Activated CD4-positive, alpha-beta T cell treated with anti-CD3 and anti-CD28 coated beads for 24 hours (primary cell): ENCODE measurements around the gene ATG12.

ENCODE experiments used
- DNase-seq, 2 donors: peaks; one replicate each; pipeline ENCODE4 v3.0.0-alpha.2; 2020; ENCODE audit warnings: low read depth in 2 of 2

Gene ATG12

GRCh38 chr5:115807654-115808052 lies 33.7 kb downstream of the ATG12 start:
- DNase-seq = no peak

- no peak for DNase-seq
Observed at GRCh38 chr5:115806986-115807653, 34.2 kb downstream of the ATG12 start.

- no peak for DNase-seq
Observed at GRCh38 chr5:115801984-115802383, 39.4 kb downstream of the ATG12 start.

- DNase-seq = no peak
Observed at GRCh38 chr5:115801152-115801551, 40.2 kb downstream of the ATG12 start.

GRCh38 chr5:115800108-115800507 lies 41.3 kb downstream of the ATG12 start:
- DNase-seq = no peak

- no peak for DNase-seq
Observed at GRCh38 chr5:115798252-115798651, 43.1 kb downstream of the ATG12 start.

- no peak for DNase-seq
Observed at GRCh38 chr5:115796656-115797055, 44.7 kb downstream of the ATG12 start.

- no peak for DNase-seq
Observed at GRCh38 chr5:115795700-115796099, 45.7 kb downstream of the ATG12 start.

- DNase-seq = no peak
Observed at GRCh38 chr5:115788440-115788839, 52.9 kb downstream of the ATG12 start.

GRCh38 chr5:115787426-115787825 lies 53.9 kb downstream of the ATG12 start:
- DNase-seq = no peak

- no peak for DNase-seq
Observed at GRCh38 chr5:115785381-115786065, 55.8 kb downstream of the ATG12 start.

GRCh38 chr5:115778417-115778816 lies 62.9 kb downstream of the ATG12 start:
- no peak for DNase-seq
